GM19395 (cell line): ENCODE data around the gene PKD2L2.
"Not testable (repeated sequence)": the region's sequence is repeated elsewhere in the genome, so short reads cannot be mapped to it uniquely, and the experiment has no call there.

Experiments
- ATAC-seq: cut with Tn5 transposase; IDR thresholded peaks from one replicate; pipeline ENCODE4 v1.9.1; 2021; ENCODE audit warnings: mild to moderate bottlenecking, moderate library complexity; ENCODE audit not compliant: unreplicated experiment

The PKD2L2 gene

DNA sequence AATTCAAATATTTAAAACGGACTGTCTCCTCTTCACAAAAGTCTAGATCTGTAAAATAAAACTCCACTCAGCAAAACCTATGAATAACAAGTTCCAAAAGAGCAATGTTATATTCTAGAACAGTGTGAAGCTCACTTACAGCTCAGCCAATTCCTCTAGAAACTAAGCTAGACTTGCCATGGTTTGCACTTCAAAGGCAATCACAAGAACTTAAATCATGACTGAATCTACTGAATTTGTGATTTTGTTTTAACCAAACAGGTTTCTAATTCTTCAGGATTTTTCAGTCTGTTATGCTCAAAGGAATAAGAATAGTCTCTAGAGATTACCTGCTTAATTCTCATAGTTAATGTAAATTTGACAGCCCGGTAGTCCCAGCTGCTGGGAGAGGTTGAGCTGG lies 1.4 kb upstream of the PKD2L2 start:
- no peak for ATAC-seq

DNA sequence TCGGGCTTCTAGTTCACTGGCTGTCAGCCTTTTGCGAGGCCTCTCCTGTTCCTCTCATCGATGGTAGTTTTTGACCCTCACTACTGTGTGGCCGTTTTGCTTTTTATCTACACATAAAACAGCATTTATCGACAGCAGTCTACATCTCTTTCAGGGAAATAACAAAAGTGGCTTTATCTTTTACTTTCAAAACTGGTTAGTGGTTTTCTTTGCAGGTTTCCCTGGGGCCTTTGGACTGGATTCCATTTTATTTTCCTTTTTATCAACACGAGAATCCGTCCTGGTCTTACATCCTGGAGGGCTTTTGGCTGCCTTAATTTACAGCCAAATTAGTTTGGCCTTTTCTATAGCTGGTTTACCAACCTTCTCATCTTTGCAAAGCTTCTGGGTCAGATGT lies 793 bp upstream of the PKD2L2 start:
- ATAC-seq, result no peak

DNA sequence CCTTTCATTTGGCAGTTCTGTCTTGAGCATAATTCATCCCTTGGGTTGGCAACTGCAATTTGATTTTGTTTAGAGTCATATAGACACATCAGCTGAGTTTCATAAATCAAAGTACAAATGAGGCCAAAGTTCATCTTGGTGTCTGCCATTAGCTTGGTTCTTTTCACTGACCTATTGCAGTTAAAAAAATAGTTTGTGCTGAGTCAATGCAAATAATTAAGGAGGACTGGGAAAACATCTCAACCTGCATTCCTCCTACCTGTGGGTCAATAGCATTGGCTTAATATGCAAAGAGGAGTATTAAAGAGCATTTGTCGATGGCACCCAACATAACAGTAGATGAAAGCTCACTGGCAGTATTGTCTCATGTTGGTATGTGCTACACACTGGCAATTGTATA lies 1.6 kb downstream of the PKD2L2 start:
- ATAC-seq, result no peak

DNA sequence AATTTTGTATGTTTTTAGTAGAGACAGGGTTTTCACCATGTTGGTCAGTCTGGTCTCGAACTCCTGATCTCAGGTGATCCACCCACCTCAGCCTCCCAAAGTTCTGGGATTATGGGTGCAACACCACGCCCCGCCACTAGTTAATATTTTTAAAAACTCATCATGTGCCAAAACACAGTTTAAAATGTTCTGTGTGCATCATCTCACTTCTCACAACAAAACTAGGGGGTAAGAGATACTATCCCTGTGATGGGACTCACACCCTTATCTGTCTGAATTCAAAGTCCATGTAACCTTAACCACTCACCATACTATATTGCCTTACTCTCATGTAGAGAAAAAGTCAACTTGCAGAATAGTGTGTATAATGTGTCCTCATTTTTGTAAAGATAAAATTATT lies 2.6 kb downstream of the PKD2L2 start:
- no peak for ATAC-seq

DNA sequence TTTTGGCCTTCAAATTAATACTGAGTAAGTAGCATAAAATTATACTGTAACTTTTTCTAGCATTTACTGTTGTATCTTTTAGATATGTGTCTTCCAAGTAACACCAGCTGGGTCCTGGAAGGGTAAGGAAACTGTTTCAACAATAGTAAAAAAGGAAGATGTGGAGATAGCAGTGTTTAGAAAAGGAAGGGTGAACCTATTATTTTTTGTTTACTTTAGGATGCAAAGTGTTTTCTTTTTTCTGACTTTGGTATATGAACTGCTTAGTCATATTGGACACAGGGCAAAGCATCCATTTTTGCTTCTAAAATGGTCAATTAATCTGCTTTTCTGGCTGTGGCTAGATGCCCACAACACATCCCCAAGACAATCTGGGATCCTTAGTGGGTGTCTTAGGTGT lies 5.3 kb downstream of the PKD2L2 start:
- no peak for ATAC-seq

DNA sequence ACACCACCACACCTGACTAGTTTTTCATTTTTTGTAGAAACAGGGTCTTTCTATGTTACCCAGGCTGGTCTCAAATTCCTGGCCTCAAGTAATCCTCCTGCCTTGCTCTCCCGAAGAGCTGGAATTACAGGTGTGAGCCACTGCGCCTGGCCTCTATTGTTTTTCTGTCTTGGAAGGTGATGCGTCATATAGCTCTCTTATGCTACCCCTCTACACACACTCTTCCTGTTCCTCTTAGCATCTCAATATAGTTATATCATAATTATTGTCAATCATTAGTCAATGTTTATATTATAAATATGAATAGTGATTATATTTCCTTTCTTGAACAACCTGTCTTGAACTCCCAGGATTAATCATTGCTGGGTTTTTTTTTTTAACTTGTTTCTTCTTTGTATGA lies 7.3 kb downstream of the PKD2L2 start:
- no peak for ATAC-seq

DNA sequence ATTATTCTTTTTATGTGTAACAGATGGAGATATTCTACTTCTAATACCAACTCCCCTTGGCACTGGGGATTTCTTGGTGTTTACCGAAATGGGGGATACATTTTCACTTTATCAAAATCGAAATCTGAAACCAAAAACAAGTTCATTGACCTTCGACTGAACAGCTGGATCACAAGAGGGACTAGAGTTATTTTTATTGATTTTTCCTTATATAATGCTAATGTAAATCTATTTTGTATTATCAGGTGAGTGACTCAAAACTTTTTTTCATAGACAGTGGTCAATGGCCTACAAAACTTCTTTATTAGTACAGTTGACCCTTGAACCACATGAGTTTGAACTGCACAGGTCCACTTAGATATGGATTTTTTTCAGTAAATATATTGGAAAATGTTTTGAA lies 10.2 kb downstream of the PKD2L2 start:
- no peak for ATAC-seq

DNA sequence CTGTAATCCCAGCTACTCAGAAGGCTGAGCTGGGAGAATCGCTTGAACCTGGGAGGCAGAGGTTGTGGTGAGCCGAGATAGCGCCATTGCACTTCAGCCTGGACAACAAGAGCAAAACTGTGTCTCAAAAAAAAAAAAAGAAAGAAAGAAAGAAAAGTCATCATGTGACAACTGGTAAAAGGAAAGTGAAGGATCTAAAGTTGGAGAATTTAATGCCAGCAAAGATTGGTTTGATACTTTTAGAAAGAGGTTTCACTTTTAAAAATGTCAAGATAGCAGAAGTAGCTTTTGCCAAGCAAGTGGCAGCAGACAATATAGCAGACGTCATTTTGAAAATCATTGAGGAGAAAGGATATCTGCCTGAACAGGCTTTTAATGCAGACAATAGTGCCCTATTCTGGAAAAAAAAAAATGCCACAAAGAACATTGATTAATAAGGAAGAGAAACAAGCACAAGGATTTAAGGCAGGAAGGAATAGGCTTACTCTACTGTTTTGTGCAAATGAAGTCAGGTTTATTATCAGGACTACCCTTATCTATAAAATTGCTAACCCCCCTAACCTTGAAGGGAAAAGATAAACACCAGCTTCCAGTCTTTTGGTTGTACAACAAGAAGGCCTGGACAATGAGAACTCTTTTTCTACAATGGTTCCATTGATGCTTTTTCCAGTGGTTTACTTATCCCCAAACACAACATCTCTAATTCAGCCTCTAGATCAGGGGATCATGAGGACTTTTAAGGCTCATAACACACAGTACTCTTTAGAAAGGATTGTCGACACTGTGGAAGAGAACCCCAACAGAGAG lies 12.0 kb downstream of the PKD2L2 start:
- ATAC-seq, result no peak

DNA sequence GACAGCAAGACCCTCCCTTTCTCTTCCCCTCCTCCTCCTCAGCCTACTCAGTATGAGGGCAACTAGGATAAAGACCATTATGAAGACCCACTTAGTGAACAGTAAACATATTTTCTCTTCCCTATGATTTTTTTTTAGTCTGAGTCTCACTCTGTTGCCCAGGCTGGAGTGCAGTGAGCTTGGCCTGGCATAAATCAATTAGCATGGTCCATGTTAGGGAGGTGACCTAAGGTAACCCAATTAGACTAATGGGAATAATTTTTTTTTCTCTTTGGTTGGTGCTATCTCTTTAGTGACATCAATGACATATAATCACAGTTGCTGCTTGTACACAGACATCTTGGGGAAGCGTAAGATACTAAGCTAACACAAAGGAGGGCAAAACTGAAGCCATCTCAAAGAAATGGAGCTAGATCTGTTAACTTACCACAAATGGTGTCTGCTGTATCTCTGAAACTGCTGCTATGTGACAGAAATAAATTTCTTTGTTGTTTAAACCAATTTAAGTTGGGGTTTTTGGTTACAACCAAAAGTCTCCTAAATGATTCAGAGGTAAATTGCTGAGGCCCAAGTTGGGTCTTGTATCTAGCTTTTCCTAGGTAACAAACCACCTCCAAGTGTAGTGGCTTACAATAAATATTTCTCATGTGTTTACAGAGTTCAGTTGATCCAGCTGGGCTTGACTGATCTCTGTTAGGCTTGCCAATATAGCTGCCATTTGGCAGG lies 13.3 kb downstream of the PKD2L2 start:
- ATAC-seq, result no peak

DNA sequence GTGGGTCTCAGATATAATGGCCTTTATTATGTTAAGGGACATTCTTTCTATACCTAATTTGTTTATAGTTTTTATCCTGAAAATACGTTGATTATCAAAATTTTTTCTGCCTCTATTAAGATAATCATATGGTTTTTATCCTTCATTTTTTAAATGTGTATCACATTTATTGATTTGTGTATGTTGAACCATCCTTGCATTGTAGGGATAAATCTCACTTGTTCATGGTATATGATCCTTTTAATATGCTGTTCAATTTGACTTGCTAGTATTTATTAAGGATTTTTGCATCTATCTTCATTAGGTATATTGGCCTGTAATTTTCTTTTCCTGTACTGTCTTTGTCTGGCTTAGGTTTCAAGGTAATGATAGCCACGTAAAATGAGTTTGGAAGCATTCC lies 25.5 kb downstream of the PKD2L2 start:
- ATAC-seq, result no peak

DNA sequence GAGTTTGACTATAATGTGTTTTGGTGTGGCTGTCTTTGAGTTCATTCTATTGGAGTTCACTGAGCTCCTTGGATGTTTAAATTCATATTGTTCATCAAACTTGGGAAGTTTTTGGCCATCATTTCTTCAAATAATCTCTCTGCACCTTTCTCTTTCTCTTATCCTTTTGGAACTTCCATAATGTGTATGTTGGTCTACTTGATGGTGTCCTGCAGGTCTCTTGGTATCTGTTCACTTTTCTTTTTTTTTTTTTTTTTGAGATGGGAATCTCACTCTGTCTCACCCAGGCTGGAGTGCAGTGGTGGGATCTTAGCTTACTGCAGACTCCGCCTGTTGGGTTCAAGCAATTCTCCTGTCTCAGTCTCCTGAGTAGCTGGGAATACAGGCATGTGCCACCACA lies 27.7 kb downstream of the PKD2L2 start:
- no peak for ATAC-seq

DNA sequence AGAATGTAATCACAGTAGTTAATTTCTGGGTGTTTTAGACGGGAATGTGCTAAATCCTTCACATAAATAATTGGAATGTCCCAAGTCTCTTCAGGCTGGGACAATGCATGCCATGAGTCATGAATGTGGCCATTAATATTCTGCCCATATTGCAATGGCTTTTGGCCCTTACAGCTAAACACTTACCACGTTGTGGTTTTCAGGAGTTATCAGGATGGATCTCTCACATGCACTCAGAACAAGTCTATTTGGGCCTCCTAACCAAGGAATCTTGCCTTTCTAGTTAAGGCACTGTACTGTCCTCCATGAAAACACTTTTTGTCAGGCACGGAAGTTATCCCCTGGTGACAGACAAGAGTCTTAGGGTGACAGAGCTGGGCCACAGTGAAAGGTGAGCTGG lies 32.7 kb downstream of the PKD2L2 start:
- no peak for ATAC-seq

DNA sequence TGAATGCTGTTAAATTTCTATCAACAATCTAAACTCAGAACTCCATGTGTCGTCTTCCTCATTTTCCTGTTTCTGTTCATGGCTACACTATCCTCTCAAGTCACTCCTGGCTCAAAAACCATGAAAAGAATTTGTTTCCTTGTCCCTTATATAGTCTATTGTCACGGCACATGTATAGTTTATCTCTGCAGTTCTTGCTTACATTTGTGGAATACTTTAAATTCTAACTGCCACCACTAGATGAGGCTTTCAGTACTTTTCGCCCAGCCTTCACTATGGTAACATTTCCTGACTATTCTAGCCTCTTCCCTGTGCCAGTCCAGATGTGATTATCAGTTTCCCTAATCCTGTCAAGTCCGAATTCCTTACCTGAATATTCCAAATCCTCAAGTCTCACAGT lies 34.6 kb downstream of the PKD2L2 start:
- ATAC-seq, result no peak

DNA sequence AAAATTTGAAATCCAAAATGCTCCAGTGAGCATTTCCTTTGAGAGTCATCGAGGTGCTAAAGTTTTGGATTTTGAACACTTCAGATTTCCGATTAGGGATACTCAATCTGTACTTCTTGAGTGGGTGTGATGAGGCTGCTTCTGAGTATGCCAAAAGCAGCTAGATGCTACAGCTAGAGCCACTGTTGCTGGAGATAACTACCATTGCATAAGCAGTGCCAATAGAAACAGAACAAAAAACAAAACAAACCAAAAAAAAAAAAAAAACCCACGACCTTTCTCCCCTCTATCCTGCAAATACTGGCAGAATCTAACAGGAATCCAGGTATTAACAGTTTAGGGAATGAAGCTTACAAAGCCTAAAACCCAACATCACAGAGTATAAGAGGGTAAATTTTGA lies 43.5 kb downstream of the PKD2L2 start:
- ATAC-seq, result no peak

DNA sequence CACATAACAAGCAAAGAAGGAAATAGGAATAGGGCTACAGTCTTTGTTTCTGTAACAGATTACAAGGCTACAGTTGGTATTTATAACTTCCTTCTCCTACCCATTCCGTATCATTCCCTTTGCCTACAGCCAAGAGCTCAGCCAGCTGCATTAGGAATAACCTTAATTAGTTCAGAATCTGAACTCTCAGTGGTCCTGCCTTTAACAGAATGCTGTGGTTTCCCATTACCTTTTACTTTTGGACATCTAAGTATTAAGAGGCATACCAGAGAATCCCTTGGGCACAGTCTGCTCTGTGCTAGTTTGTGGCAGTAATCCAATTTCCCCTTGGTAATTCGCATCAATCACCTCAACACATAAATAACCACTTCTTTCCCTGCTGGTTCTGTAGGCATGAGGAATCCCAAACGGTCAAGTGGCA lies 44.2 kb downstream of the PKD2L2 start:
- ATAC-seq, result no peak

DNA sequence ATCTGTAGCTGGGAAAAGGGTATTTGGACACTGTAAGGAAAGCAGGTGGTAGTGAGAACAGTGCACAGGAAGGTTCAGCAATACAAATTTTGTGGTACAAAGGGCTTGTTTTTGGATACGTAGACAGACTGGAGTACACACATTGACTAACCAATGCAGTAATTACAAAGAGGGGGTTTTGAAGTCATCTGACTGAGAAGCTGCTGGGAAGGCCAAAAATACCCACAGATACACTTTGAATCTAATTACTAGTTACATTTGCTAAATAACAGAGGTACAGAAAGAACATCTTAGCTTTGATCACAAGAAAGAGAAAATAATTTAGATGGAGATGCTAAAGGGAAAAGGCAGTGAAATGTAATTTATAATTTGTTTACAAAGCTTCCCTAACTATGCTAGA lies 45.9 kb downstream of the PKD2L2 start:
- no peak for ATAC-seq

DNA sequence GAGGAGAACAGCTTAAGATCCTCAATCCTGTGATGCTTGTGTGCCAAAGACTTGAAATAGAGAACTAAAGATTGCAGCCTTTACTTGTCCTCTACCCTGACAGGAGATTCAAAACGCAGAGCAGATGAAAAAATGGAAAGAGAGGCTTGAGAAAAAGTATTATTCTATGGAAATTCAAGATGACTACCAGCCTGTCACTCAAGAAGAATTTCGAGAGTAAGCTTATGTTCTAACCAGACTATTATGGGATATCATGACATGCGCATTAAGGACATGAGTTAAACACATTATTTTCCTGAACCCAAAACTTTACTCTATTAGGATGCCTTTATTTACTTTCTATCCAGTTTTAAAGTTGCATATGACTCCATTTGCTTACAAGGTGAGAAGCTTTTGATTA lies 46.4 kb downstream of the PKD2L2 start:
- no peak for ATAC-seq

DNA sequence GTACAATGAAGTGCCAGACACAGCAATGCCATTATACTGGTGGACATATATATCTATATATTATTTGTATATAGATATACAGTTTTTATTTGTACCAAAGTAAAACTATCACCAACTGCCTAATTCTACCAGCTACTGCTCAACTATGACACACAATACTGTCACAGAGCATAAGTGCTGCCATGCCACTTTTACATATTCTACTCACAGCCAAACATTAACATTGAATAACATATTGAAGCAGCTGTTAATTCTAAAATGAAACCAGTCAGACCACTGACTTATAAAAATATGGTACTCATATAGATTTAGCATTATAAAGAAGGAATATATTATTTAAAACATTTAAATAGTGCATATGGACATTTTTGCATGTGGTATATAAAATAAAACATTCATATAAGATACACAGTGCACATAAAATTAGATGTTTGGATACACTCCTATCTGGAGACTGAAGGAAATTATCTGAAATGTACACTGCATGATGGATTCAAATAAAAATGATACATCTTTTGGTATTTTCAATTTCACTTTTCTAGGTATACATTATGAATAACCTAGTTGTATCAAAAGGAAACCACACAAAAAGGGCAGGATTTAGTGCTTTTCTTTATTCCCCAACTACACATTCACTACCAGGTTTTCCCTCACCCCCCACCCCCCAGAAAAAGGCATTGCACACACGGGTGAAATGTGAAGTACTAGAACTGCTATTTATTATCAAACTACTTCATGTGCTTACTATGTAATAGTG lies 48.9 kb downstream of the PKD2L2 start:
- no peak for ATAC-seq

DNA sequence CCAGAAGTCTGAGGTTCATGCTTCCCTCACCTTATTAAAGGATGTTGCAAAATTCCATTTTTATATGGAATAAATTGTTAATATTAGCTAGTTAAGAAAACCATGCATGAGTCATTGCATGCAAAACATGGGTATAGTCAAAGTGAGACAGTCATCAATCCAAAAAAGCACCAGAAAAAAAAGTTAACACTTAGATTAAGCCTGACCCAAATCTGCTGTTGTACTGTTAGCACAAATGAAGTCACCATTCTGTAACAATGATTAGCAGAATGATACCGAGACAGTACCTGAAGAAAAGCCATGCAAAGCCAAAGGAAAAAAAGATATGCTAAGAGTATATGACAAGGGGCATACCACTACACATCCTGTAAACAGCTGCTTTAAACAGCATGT lies 49.5 kb downstream of the PKD2L2 start:
- ATAC-seq, result no peak

DNA sequence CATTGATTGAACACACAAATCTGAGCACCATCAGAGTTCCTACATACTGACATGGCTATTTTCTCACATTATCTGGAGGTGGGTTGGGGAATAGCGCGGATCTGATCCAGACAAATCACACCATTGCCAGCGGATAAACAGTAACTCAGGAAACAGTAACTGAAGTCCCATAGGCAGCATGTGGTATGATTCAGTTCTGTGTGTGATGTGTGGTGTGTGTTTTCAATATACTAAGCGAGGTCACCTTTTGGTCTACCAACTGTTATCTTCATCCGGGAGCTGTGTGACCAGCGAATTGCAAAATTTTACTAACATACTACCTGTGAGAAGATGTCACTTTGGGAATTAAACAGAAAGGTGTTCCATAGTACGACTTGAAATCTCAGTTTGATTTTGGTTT lies 50.1 kb downstream of the PKD2L2 start:
- no peak for ATAC-seq

DNA sequence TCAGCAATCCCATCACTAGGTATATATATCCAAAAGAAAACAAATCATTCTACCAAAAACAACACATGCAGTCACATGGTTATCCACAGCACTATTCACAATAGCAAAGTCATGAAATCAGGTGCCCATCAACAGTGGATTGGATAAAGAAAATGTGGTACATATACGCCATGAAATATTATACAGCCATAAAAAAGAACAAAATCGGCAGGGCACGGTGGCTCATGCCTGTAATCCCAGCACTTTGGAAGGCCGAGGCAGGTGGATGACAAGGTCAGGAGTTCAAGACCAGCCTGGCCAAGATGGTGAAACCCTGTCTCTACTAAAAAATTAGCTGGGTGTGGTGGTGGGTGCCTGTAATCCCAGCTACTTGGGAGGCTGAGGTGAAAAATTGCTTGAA lies 55.0 kb downstream of the PKD2L2 start:
- ATAC-seq, result not testable (repeated sequence)

DNA sequence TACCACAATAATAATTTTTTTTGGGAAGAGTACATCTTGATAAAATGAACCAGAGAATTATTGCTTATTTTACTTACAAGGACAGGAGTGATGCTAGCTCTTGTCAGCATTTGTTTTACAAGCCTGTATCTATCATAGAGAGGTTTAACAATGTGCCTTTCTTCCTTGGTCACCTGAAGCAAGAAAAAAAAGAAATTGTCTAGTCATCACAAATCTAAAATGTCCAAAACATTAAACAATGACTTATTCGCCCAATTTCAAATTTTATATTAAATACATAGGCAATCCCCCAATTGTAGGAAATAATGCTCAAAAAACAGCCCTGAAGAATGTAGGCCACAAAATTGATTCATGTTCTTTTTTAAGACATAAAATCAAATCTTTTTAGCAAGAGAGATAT lies 56.6 kb downstream of the PKD2L2 start:
- ATAC-seq, result no peak
